Transverse colon (tissue), 4 donors: Measurements from ENCODE around the gene NAA35. TPM values are rescaled to one million over a fixed set of nuclear protein-coding genes. Genes with fewer than 3 reads are reported as not detected.

Experiments
- DNase-seq: peaks from one replicate; pipeline ENCODE4 v3.0.0-alpha.2; 2019
- H3K27ac ChIP-seq, 4 donors: fragments of 200-600 bp; sonication (generic); 2 replicates each; pipeline ENCODE4 v1.5.1; 2016 to 2018; ENCODE audit warnings: inconsistent platforms in 4 of 4
- H3K27me3 ChIP-seq: fragments of 200-600 bp; sonication (generic); 2 replicates; pipeline ENCODE4 v1.5.1; 2017; ENCODE audit warnings: inconsistent platforms
- H3K36me3 ChIP-seq, 4 donors: fragments of 200-600 bp; sonication (generic); 2 replicates each; pipeline ENCODE4 v1.5.1; 2017 to 2019; ENCODE audit warnings: inconsistent platforms in 4 of 4
- H3K4me1 ChIP-seq, 4 donors: fragments of 200-600 bp; sonication (generic); 2 replicates each; pipeline ENCODE4 v1.5.1; 2017 to 2020; ENCODE audit warnings: inconsistent platforms in 4 of 4
- H3K4me3 ChIP-seq, 4 donors: fragments of 200-600 bp; sonication (generic); 1 replicate in 1 of 4; 2 replicates in 3 of 4; pipeline versions ENCODE4 v1.5.1 to v1.6.1; 2017 to 2019; ENCODE audit warnings: inconsistent platforms in 4 of 4
- H3K9me3 ChIP-seq, 2 donors: fragments of 200-600 bp; sonication (generic); 2 replicates each; pipeline ENCODE4 v1.5.1; 2017 to 2019; ENCODE audit warnings: inconsistent platforms in 2 of 2
- EP300 ChIP-seq: sonication (generic); formaldehyde crosslinking; IDR thresholded peaks from one replicate; pipeline ENCODE4 v1.6.1; 2017; ENCODE audit warnings: antibody characterized with exemption, low read depth
- POLR2A ChIP-seq: fragments of 450-650 bp; IDR thresholded peaks from one replicate; pipeline ENCODE4 v1.6.1; 2016; ENCODE audit warnings: antibody characterized with exemption, mild to moderate bottlenecking, moderate library complexity
- POLR2AphosphoS5 ChIP-seq, 3 donors: sonication (generic); formaldehyde crosslinking; IDR thresholded peaks; one replicate each; pipeline ENCODE4 v1.6.1; 2016; ENCODE audit warnings: antibody characterized with exemption in 3 of 3
- WGBS, 2 donors: methylation state at CpG; one replicate each; pipeline ENCODE4 v1.1.5; 2018; ENCODE audit warnings: low coverage in 1 of 2; 5-methylcytosine and 5-hydroxymethylcytosine counted together
- in situ Hi-C, 4 donors: fragments of 200-750 bp; cut with MboI; loops; one replicate each; pipeline versions ENCODE4 v1.15.0 to v1.15.1; 2017; ENCODE audit warnings: low sequenced_read_pairs in 3 of 4, low pct_ligation_motif_present in 1 of 4, low pct_unique_long_range_greater_than_20kb in 1 of 4
- intact Hi-C: fragments of 100-400 bp; cut with DNase I; formaldehyde crosslinking; loops from one replicate; pipeline ENCODE4 v1.15.1; 2023; ENCODE audit warnings: low total_unique reads
- total RNA-seq, 4 donors: library from RNA; depleted of rRNA; stranded (reverse); fragments of >200 nt; gene quantifications; one replicate each; pipeline ENCODE4 v1.1.0, GENCODE V29; 2016
- TF ChIP-seq, protein P1 (sequence below), 5 experiments: fragments of 200-600 bp in 3 of 5; fragments of 450-650 bp in 2 of 5; sonication (generic) in 3 of 5; IDR thresholded peaks; 1 replicate in 2 of 5; 2 replicates in 3 of 5; pipeline ENCODE4 v1.5.1; 2016 to 2017; ENCODE audit warnings: antibody characterized with exemption in 5 of 5, inconsistent platforms in 3 of 5, mild to moderate bottlenecking in 2 of 5, moderate library complexity in 1 of 5

The NAA35 gene
- total RNA-seq, 4 donors from 2014 or later: 24.7 to 51.5 (median 34.5) TPM

DNA sequence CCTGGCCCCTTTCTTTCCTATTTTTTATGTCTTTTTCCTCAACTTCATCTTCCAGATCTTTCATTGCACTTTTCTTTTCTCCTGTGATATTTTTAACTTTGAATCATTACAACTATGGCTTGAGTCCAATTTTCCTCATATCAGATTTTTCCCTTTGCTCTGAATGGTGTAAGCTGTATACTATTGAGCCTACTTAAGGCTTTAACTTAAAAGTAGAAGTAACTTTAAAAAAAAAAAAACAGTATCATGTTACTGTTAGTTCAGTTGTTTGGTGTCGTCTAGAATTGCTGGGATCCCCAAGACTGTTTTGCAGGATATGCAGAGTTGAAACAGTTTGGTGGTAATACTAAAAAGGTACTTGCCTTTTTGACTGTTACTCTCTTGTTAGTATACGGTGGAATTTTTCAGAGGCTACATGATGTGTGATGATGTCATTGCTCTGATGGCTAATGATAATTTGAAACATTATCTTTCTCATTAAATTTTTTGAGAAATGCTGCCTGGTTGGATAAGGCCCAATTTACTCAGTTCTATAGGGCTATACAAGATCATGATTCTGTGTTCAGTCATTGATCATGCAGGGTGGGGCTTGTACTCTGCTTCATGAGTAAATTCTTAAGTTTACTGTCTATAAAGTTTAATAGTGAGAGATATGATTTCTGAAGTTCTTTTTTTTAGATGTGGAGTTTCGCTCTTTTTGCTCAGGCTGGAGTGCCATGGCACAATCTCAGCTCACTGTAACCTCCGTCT, 8.8 kb downstream of the NAA35 start:
- intact Hi-C loops (no loop called here), in situ Hi-C loops (loop anchor here in 1 of 4 donors (25.0 kb wide), 2 partner anchors 338 to 1987 kb away; partner anchors contain the start of gene ISCA1)
- peaks cover 0 to 17% (median 5%) of the 10 kb centered on the region in 4 donors for H3K36me3 ChIP-seq
- no peaks in the 10 kb centered on the region for H3K27me3 ChIP-seq
- H3K9me3 ChIP-seq: no peaks in the 10 kb centered on the region
- no peak overlapping the region for H3K4me3 ChIP-seq
- WGBS, 2 donors: 74 to 79% methylated on average over 4 of the region's 4 CpGs
- TF ChIP-seq EP300 (no peak), POLR2A (no peak), POLR2AphosphoS5 (IDR thresholded peaks at IDR 0.05) (no peak)
- TF ChIP-seq, protein P1, sequence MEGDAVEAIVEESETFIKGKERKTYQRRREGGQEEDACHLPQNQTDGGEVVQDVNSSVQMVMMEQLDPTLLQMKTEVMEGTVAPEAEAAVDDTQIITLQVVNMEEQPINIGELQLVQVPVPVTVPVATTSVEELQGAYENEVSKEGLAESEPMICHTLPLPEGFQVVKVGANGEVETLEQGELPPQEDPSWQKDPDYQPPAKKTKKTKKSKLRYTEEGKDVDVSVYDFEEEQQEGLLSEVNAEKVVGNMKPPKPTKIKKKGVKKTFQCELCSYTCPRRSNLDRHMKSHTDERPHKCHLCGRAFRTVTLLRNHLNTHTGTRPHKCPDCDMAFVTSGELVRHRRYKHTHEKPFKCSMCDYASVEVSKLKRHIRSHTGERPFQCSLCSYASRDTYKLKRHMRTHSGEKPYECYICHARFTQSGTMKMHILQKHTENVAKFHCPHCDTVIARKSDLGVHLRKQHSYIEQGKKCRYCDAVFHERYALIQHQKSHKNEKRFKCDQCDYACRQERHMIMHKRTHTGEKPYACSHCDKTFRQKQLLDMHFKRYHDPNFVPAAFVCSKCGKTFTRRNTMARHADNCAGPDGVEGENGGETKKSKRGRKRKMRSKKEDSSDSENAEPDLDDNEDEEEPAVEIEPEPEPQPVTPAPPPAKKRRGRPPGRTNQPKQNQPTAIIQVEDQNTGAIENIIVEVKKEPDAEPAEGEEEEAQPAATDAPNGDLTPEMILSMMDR (IDR thresholded peaks at IDR 0.05): no peak
- H3K4me1 ChIP-seq: peaks cover 8 to 27% (median 12%) of the 10 kb centered on the region in 4 donors
- no peak for DNase-seq
- H3K27ac ChIP-seq: peak overlapping the region in 1 of 4 donors; percentile 23

DNA sequence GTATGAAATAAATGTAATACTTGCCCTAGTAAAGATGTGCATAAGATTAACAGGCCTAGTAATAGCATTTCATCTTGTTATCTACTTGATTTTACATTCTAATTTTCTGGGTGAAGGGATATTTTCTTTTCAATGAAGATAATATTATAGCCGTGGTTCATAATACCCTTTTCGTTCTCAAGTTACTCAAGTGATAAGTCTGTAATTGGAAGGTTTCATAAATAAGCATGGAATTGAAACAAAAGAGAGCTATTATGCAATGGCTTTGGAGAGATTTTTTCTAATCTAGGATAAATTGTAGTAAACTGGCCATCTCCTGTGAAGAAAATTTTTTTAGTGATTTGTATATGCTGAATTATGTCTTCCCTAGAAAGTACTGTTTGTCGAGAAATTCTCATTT, 19.0 kb downstream of the NAA35 start:
- Histone ChIP-seq H3K27ac (no peak overlapping the region), H3K4me1 (peaks cover 9 to 15% (median 10%) of the 10 kb centered on the region in 4 donors), H3K27me3 (no peaks in the 10 kb centered on the region), H3K36me3 (peaks cover 0 to 3% (median under 1%) of the 10 kb centered on the region in 4 donors), H3K9me3 (no peaks in the 10 kb centered on the region), H3K4me3 (no peak overlapping the region)
- TF ChIP-seq, protein P1 (IDR thresholded peaks at IDR 0.05): no peak
- TF ChIP-seq EP300: no peak
- TF ChIP-seq POLR2AphosphoS5 (IDR thresholded peaks at IDR 0.05): no peak
- TF ChIP-seq POLR2A: no peak
- DNase-seq: no peak
- WGBS, 2 donors: 82 to 87% methylated on average over 3 of the region's 3 CpGs
- in situ Hi-C loops: no loop called here
- intact Hi-C loops: no loop called here

DNA sequence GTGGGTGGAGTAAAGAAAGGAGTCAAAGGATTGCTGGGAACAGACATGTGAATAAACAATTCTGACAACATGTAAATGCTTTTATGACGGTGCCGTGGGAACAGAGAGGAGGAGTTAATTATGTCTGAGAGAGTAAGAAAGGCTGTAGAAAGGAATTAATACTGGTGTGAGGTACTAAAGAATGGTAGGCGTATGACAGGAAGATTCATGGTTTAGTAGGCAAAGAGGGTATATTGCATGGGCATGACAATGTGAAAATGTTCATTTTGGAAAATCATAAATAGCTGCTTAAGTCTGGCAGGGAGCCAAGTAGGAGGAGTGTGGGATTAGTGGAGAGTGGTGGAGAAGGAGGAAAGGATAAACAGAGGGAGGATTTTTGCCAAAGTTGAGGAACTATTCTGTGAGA, 19.7 kb downstream of the NAA35 start:
- Histone ChIP-seq H3K27me3 (no peaks in the 10 kb centered on the region), H3K4me3 (no peak overlapping the region), H3K9me3 (no peaks in the 10 kb centered on the region), H3K36me3 (peaks cover 0 to 7% (median 1%) of the 10 kb centered on the region in 4 donors), H3K27ac (no peak overlapping the region), H3K4me1 (peaks cover 9 to 15% (median 10%) of the 10 kb centered on the region in 4 donors)
- intact Hi-C loops (no loop called here), in situ Hi-C loops (no loop called here)
- DNase-seq: no peak
- WGBS, 2 donors: 34 to 42% methylated on average over 3 of the region's 3 CpGs
- TF ChIP-seq EP300 (no peak), POLR2A (no peak), POLR2AphosphoS5 (IDR thresholded peaks at IDR 0.05) (no peak)

DNA sequence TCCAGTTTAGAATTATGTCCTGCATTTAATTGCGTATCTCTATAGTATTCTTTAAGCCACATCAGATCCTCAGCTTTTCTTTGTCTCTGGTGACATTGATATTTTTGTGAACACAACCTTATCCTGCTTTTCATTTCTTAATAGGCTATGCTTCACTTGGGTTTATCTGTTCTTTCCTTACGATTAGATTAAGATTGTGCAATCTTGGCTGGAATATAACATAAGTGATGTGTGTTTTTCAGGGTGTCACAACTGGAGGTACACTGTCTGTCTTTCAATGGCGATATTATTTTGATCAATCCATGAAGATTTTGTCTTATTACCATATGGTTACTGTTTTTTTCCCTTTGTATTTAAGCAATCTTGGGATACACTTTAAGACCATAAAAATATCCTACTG, 23.6 kb downstream of the NAA35 start:
- WGBS, 2 donors: 92% methylated on average over 3 of the region's 3 CpGs
- in situ Hi-C loops: no loop called here

More for the DNA sequence above, 23.6 kb downstream of the NAA35 start:
- intact Hi-C loops: no loop called here
- TF ChIP-seq EP300 (no peak), POLR2A (no peak), POLR2AphosphoS5 (IDR thresholded peaks at IDR 0.05) (no peak)
- TF ChIP-seq, protein P1 (IDR thresholded peaks at IDR 0.05): no peak
- DNase-seq: no peak
- H3K9me3 ChIP-seq: no peaks in the 10 kb centered on the region
- H3K36me3 ChIP-seq: peaks cover 0 to 24% (median 11%) of the 10 kb centered on the region in 4 donors
- H3K27me3 ChIP-seq: no peaks in the 10 kb centered on the region
- peaks cover 9 to 15% (median 10%) of the 10 kb centered on the region in 4 donors for H3K4me1 ChIP-seq
- H3K4me3 ChIP-seq: no peak overlapping the region
- no peak overlapping the region for H3K27ac ChIP-seq
